ENCODE measurements around the gene SDK1.

DNA sequence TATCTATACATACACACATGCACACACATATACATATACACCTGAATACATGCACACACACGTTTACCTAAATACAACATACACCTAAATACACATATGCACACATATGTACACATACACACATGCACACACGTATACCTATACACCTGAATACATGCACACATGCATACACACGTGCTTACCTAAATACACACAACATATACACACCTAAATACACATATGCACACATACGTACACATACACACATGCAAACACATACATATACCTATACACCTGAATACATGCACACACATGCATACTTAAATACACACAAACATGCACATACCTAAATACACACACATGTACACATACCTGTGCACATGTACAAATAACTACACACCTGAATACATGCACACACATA is 947.2 kb downstream of the SDK1 start:
- TF ChIP-seq POLR2A (IDR thresholded peaks at IDR 0.05; ENCODE audit: low read depth, low read length) (no peak), JUN (IDR thresholded peaks at IDR 0.05; ENCODE audit: borderline replicate concordance, insufficient read depth, insufficient read length, low read depth) (no peak), EZH2 (IDR thresholded peaks at IDR 0.05; ENCODE audit: borderline replicate concordance, low read depth, low read length, severe bottlenecking) (no peak)
- TF ChIP-seq, protein P1, sequence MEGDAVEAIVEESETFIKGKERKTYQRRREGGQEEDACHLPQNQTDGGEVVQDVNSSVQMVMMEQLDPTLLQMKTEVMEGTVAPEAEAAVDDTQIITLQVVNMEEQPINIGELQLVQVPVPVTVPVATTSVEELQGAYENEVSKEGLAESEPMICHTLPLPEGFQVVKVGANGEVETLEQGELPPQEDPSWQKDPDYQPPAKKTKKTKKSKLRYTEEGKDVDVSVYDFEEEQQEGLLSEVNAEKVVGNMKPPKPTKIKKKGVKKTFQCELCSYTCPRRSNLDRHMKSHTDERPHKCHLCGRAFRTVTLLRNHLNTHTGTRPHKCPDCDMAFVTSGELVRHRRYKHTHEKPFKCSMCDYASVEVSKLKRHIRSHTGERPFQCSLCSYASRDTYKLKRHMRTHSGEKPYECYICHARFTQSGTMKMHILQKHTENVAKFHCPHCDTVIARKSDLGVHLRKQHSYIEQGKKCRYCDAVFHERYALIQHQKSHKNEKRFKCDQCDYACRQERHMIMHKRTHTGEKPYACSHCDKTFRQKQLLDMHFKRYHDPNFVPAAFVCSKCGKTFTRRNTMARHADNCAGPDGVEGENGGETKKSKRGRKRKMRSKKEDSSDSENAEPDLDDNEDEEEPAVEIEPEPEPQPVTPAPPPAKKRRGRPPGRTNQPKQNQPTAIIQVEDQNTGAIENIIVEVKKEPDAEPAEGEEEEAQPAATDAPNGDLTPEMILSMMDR (IDR thresholded peaks at IDR 0.05; ENCODE audit: extremely low read depth in 1 of 2, insufficient read depth in 1 of 2, low read depth in 1 of 2, low read length in 2 of 2): no peak

Measured in endothelial cell of umbilical vein (primary cell).